ENCODE results near the gene STK32B.
"Not testable (repeated sequence)": the region's sequence is repeated elsewhere in the genome, so short reads cannot be mapped to it uniquely, and the experiment has no call there.

The STK32B gene

GRCh38 chr4:5237086-5237660, 185.9 kb downstream of the STK32B start:
- ChIA-PET CTCF (no interaction called here), POLR2A (no interaction called here)
- TF ChIP-seq ZNF398 (tag by site-specific recombination; IDR thresholded peaks at IDR 0.05) = no peak
- TF ChIP-seq ZBTB1 (tag by site-specific recombination; IDR thresholded peaks at IDR 0.05) = no peak
- TF ChIP-seq ZNF785 (tag by site-specific recombination; IDR thresholded peaks at IDR 0.05) = no peak
- no peak for TF ChIP-seq PBX3 (CRISPR knock-in tag; IDR thresholded peaks at IDR 0.05)
- no peak for TF ChIP-seq ZNF624 (tag by site-specific recombination; IDR thresholded peaks at IDR 0.05)
- TF ChIP-seq KLF1 (tag by site-specific recombination; IDR thresholded peaks at IDR 0.05) = no peak
- TF ChIP-seq OSR2 (tag by site-specific recombination; IDR thresholded peaks at IDR 0.05) = no peak
- no peak for TF ChIP-seq TSHZ1 (tag by site-specific recombination; IDR thresholded peaks at IDR 0.05; ENCODE audit: borderline replicate concordance)
- TF ChIP-seq ZNF768 (tag by site-specific recombination; IDR thresholded peaks at IDR 0.05) = no peak
- TF ChIP-seq ZNF692 (tag by site-specific recombination; IDR thresholded peaks at IDR 0.05) = no peak
- no peak for TF ChIP-seq ZNF488 (tag by site-specific recombination; IDR thresholded peaks at IDR 0.05)
- no peak for TF ChIP-seq KLF8 (tag by site-specific recombination; IDR thresholded peaks at IDR 0.05)
- no peak for TF ChIP-seq OVOL3 (tag by site-specific recombination; IDR thresholded peaks at IDR 0.05)
- no peak for TF ChIP-seq ZNF701 (tag by site-specific recombination; IDR thresholded peaks at IDR 0.05)
- TF ChIP-seq ZBTB7A (tag by site-specific recombination; IDR thresholded peaks at IDR 0.05; ENCODE audit: low read depth) = no peak
- no peak for TF ChIP-seq ZNF221 (tag by site-specific recombination; IDR thresholded peaks at IDR 0.05; ENCODE audit: borderline replicate concordance)
- TF ChIP-seq ZNF654 (tag by site-specific recombination; IDR thresholded peaks at IDR 0.05; ENCODE audit: low read depth) = no peak

GRCh38 chr4:5238173-5238572, 186.9 kb downstream of the STK32B start:
- H3K9me3 ChIP-seq (ENCODE audit: control insufficient read depth, insufficient read depth, low read depth, low read length) = no peaks in the 10 kb centered on the region
- no peak overlapping the region for H3K27ac ChIP-seq (ENCODE audit: extremely low read depth, low read depth, low read length)
- ChIA-PET CTCF (no interaction called here), POLR2A (no interaction called here)
- H3K36me3 ChIP-seq (ENCODE audit: control insufficient read depth in 2 of 2, insufficient read depth in 1 of 2, low read length in 2 of 2) = no peaks in the 10 kb centered on the region
- H3K4me3 ChIP-seq (ENCODE audit: low read depth, low read length) = no peak overlapping the region
- TF ChIP-seq ZSCAN5A (tag by site-specific recombination; IDR thresholded peaks at IDR 0.05) = no peak
- no peak for TF ChIP-seq ZNF629 (tag by site-specific recombination; IDR thresholded peaks at IDR 0.05)
- no peak for TF ChIP-seq ZNF600 (tag by site-specific recombination; IDR thresholded peaks at IDR 0.05)
- TF ChIP-seq ZNF311 (tag by site-specific recombination; IDR thresholded peaks at IDR 0.05; ENCODE audit: borderline replicate concordance) = no peak
- H3K4me1 ChIP-seq (ENCODE audit: control insufficient read depth, insufficient read depth, low read length) = no peaks in the 10 kb centered on the region

More at GRCh38 chr4:5237086-5237660, 185.9 kb downstream of the STK32B start:
- H3K4me3 ChIP-seq (ENCODE audit: low read depth, low read length) = no peak overlapping the region
- H3K36me3 ChIP-seq (ENCODE audit: control insufficient read depth in 2 of 2, insufficient read depth in 1 of 2, low read length in 2 of 2) = no peaks in the 10 kb centered on the region
- no peak overlapping the region for H3K27ac ChIP-seq (ENCODE audit: extremely low read depth, low read depth, low read length)
- no peaks in the 10 kb centered on the region for H3K9me3 ChIP-seq (ENCODE audit: control insufficient read depth, insufficient read depth, low read depth, low read length)
- H3K4me1 ChIP-seq (ENCODE audit: control insufficient read depth, insufficient read depth, low read length) = no peaks in the 10 kb centered on the region

GRCh38 chr4:5247061-5247460, 195.8 kb downstream of the STK32B start:
- POLR2A ChIA-PET; CTCF ChIA-PET; H3K27ac ChIP-seq (ENCODE audit: extremely low read depth, low read depth, low read length): not testable (repeated sequence)

More at GRCh38 chr4:5247061-5247460, 195.8 kb downstream of the STK32B start:
- not testable (repeated sequence) for H3K9me3 ChIP-seq (ENCODE audit: control insufficient read depth, insufficient read depth, low read depth, low read length); H3K36me3 ChIP-seq (ENCODE audit: control insufficient read depth in 2 of 2, insufficient read depth in 1 of 2, low read length in 2 of 2); H3K4me1 ChIP-seq (ENCODE audit: control insufficient read depth, insufficient read depth, low read length); H3K4me3 ChIP-seq (ENCODE audit: low read depth, low read length)

Data from HEK293 (cell line).